ENCODE data around the gene RPS18. TPM values are rescaled to one million over a fixed set of nuclear protein-coding genes. Genes with fewer than 3 reads are reported as not detected.
A peak's percentile ranks its signal among the peaks of the same experiment; 100 is the strongest.

Gene RPS18
- total and polyA plus RNA-seq, 10 of the 15 experiments (the other 5 are each of a cell fraction or from before 2014, with no cell fraction given): 4,228 to 20,828 (median 7,406) TPM

DNA sequence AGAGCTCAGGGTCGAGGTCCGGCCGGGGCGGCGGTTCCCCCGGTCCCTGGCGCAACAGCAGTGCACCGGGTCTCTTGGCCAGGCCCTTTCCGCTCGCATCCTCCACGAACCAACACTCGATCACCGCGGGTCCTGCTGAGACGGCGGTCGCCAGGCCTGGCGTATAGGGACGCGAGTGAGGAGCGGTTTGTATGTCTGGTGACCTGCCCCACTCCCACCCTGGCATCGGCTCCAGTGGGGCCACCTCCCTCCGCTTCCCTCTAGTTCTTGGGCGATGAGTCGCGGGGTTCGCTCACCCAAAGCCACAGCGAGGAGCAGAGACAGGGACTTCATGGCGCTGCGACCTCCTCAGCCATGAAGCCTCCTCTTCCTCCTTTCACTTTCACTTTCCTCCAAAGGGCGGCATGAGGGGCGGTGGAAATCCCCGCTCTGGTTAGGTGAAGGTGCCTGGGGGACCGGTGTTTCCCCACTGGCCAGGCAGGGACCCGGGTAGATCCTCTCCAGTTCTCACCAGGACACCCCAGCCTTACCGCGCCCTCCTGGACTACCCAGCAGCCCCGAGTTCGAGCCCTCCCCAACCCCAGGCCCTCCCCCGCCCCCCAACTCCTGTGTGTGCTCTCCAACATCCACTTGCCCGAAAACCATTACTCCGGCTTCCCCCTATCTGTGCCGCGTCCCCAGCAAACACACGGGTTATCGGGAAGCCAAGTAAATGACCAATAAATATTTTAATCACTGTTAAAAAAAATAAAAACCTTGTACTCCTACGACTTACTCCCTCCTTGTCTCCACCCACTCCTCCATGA, 42.0 kb downstream of the RPS18 start, which contains the start of gene TAPBP (continued):
- no peak for TF ChIP-seq STAT3 (IDR thresholded peaks at IDR 0.05; ENCODE audit: low read depth, low read length)
- TF ChIP-seq GATAD2B (conservative IDR thresholded peaks at IDR 0.05; ENCODE audit: low read depth): peak; percentile 86
- peak; percentile 76 for TF ChIP-seq RUNX3 (IDR thresholded peaks at IDR 0.05; ENCODE audit: low read length)
- TF ChIP-seq, protein P1, sequence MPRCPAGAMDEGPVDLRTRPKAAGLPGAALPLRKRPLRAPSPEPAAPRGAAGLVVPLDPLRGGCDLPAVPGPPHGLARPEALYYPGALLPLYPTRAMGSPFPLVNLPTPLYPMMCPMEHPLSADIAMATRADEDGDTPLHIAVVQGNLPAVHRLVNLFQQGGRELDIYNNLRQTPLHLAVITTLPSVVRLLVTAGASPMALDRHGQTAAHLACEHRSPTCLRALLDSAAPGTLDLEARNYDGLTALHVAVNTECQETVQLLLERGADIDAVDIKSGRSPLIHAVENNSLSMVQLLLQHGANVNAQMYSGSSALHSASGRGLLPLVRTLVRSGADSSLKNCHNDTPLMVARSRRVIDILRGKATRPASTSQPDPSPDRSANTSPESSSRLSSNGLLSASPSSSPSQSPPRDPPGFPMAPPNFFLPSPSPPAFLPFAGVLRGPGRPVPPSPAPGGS (IDR thresholded peaks at IDR 0.05; ENCODE audit: borderline replicate concordance, insufficient read depth, low read depth, low read length, poor library complexity, severe bottlenecking): peak; percentile 75
- peak; percentile 82; the same call in 1 of the 2 replicates for TF ChIP-seq PML (IDR thresholded peaks at IDR 0.05; ENCODE audit: low read length)
- TF ChIP-seq FOXM1 (IDR thresholded peaks at IDR 0.05; ENCODE audit: low read depth, low read length): peak; percentile 37; the same call in 1 of the 2 replicates
- TF ChIP-seq YY1 (IDR thresholded peaks at IDR 0.05; ENCODE audit: low read depth, low read length): peak; percentile 90
- peak; percentile 85 for TF ChIP-seq MEF2B (IDR thresholded peaks at IDR 0.05; ENCODE audit: partially characterized antibody, poor library complexity, severe bottlenecking)
- peak; percentile 8; the same call in 1 of the 2 replicates for TF ChIP-seq PAX5 (IDR thresholded peaks at IDR 0.05; ENCODE audit: borderline replicate concordance, low read depth, low read length)
- TF ChIP-seq HCFC1 (IDR thresholded peaks at IDR 0.05; ENCODE audit: low read length): peak; percentile 24
- TF ChIP-seq RCOR1 (conservative IDR thresholded peaks at IDR 0.05; ENCODE audit: low read depth, low read length): no peak
- 0 out of 2 replicates have a peak, but pooled peaks have one; percentile 54 for TF ChIP-seq ZBED1 (IDR thresholded peaks at IDR 0.05; ENCODE audit: borderline replicate concordance)
- 0 out of 2 replicates have a peak, but pooled peaks have one; percentile 17 for TF ChIP-seq CREB1 (IDR thresholded peaks at IDR 0.05; ENCODE audit: low read depth)
- TF ChIP-seq, protein P2, sequence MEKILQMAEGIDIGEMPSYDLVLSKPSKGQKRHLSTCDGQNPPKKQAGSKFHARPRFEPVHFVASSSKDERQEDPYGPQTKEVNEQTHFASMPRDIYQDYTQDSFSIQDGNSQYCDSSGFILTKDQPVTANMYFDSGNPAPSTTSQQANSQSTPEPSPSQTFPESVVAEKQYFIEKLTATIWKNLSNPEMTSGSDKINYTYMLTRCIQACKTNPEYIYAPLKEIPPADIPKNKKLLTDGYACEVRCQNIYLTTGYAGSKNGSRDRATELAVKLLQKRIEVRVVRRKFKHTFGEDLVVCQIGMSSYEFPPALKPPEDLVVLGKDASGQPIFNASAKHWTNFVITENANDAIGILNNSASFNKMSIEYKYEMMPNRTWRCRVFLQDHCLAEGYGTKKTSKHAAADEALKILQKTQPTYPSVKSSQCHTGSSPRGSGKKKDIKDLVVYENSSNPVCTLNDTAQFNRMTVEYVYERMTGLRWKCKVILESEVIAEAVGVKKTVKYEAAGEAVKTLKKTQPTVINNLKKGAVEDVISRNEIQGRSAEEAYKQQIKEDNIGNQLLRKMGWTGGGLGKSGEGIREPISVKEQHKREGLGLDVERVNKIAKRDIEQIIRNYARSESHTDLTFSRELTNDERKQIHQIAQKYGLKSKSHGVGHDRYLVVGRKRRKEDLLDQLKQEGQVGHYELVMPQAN (conservative IDR thresholded peaks at IDR 0.05): peak; percentile 75
- peak; percentile 37; the same call in 1 of the 2 replicates for TF ChIP-seq ATF7 (IDR thresholded peaks at IDR 0.05; ENCODE audit: low read depth)
- no peak for TF ChIP-seq CREM (IDR thresholded peaks at IDR 0.05; ENCODE audit: low read depth)
- TF ChIP-seq KLF5 (IDR thresholded peaks at IDR 0.05; ENCODE audit: partially characterized antibody): peak; percentile 40
- TF ChIP-seq EGR1 (IDR thresholded peaks at IDR 0.05; ENCODE audit: borderline replicate concordance in 1 of 2, low read depth in 2 of 2, low read length in 2 of 2): 0 out of 3 replicates have a peak, but pooled peaks of 1 of the 2 experiments have one; percentile 15
- TF ChIP-seq, protein P3, sequence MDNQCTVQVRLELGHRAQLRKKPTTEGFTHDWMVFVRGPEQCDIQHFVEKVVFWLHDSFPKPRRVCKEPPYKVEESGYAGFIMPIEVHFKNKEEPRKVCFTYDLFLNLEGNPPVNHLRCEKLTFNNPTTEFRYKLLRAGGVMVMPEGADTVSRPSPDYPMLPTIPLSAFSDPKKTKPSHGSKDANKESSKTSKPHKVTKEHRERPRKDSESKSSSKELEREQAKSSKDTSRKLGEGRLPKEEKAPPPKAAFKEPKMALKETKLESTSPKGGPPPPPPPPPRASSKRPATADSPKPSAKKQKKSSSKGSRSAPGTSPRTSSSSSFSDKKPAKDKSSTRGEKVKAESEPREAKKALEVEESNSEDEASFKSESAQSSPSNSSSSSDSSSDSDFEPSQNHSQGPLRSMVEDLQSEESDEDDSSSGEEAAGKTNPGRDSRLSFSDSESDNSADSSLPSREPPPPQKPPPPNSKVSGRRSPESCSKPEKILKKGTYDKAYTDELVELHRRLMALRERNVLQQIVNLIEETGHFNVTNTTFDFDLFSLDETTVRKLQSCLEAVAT (IDR thresholded peaks at IDR 0.05): peak; percentile 84
- TF ChIP-seq, protein P4, sequence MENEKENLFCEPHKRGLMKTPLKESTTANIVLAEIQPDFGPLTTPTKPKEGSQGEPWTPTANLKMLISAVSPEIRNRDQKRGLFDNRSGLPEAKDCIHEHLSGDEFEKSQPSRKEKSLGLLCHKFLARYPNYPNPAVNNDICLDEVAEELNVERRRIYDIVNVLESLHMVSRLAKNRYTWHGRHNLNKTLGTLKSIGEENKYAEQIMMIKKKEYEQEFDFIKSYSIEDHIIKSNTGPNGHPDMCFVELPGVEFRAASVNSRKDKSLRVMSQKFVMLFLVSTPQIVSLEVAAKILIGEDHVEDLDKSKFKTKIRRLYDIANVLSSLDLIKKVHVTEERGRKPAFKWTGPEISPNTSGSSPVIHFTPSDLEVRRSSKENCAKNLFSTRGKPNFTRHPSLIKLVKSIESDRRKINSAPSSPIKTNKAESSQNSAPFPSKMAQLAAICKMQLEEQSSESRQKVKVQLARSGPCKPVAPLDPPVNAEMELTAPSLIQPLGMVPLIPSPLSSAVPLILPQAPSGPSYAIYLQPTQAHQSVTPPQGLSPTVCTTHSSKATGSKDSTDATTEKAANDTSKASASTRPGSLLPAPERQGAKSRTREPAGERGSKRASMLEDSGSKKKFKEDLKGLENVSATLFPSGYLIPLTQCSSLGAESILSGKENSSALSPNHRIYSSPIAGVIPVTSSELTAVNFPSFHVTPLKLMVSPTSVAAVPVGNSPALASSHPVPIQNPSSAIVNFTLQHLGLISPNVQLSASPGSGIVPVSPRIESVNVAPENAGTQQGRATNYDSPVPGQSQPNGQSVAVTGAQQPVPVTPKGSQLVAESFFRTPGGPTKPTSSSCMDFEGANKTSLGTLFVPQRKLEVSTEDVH (IDR thresholded peaks at IDR 0.05; ENCODE audit: low read depth, partially characterized antibody): peak; percentile 35
- TF ChIP-seq SIX5 (IDR thresholded peaks at IDR 0.05; ENCODE audit: low read depth, low read length, severe bottlenecking): no peak
- TF ChIP-seq SPI1 (IDR thresholded peaks at IDR 0.05; ENCODE audit: borderline replicate concordance, insufficient read depth, low read depth, low read length): peak; percentile 62; the same call in 1 of the 2 replicates
- TF ChIP-seq NR2F1 (conservative IDR thresholded peaks at IDR 0.05): peak; percentile 21
